Heart left ventricle (tissue), 13 donors: ENCODE data around the gene CDKL5.

Experiments
- POLR2A ChIP-seq, 2 donors: fragments of 450-650 bp; IDR thresholded peaks; one replicate each; pipeline ENCODE4 v1.6.1; 2017; ENCODE audit warnings: antibody characterized with exemption in 2 of 2, mild to moderate bottlenecking in 2 of 2, moderate library complexity in 2 of 2
- TF ChIP-seq, protein P1 (sequence below), 12 donors: fragments of 200-600 bp; sonication (generic) in 4 of 12; IDR thresholded peaks; one replicate each; pipeline versions ENCODE4 v1.5.0 to v1.8.0; 2018 to 2022; ENCODE audit warnings: antibody characterized with exemption in 12 of 12, mild to moderate bottlenecking in 5 of 12
- donor health status: ischemic (EF 13 %, LVEDD 7.1; RV severe dilation, severe dysfunction).
- donor health status: DM: no; HTN: yes; CAD: no.
- donor health status: DM: no; HTN: no; CAD: no.
- donor health status: ischemic (EF 25% LVEDD 6.9; RV normal size, moderate dysfunction).
- donor health status: ischemic (EF 25% LVEDD 5.7; RV mildly dilated, moderate dysfunction).
- donor health status: ischemic (EF 35%, LVEDD 5.7; RV mildly dilated, moderate dysfunction).
- donor health status: nonischemic (EF 11% LVEDD 7.7; RV severe dilation, severe dysfunction).
- donor health status: DM: yes; HTN: yes; CAD: no.
- donor health status: PGD.
- donor health status: ischemic (EF 29% LVEDD 5.4; RV normal size, mild dysfunction).
- donor health status: nonischemic (EF 23%, LVEDD 6.1; RV moderate dilation, normal function).

DNA sequence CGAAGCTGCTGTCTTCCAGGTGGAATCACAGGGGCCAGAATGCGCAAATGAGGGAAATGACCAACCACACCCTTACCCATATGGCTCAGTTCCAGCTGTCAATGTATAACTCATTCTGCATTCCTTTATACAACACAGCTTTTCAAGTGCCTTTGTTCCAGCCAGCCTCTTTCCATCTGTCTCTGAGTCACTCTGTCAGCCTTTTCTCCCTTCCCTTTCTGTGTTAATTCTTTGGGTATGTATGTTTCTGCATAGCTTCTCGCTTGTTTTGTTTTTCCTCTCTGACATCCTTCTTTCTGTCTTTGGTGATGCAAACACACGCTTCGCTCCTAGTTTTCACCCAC is 192.0 kb downstream of the CDKL5 start:
- no peak for TF ChIP-seq POLR2A (IDR thresholded peaks at IDR 0.05)
- TF ChIP-seq, protein P1, sequence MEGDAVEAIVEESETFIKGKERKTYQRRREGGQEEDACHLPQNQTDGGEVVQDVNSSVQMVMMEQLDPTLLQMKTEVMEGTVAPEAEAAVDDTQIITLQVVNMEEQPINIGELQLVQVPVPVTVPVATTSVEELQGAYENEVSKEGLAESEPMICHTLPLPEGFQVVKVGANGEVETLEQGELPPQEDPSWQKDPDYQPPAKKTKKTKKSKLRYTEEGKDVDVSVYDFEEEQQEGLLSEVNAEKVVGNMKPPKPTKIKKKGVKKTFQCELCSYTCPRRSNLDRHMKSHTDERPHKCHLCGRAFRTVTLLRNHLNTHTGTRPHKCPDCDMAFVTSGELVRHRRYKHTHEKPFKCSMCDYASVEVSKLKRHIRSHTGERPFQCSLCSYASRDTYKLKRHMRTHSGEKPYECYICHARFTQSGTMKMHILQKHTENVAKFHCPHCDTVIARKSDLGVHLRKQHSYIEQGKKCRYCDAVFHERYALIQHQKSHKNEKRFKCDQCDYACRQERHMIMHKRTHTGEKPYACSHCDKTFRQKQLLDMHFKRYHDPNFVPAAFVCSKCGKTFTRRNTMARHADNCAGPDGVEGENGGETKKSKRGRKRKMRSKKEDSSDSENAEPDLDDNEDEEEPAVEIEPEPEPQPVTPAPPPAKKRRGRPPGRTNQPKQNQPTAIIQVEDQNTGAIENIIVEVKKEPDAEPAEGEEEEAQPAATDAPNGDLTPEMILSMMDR (IDR thresholded peaks at IDR 0.05), result no peak
